Measurements from ENCODE around the gene MCF2L.
"Not testable (repeated sequence)": the region's sequence is repeated elsewhere in the genome, so short reads cannot be mapped to it uniquely, and the experiment has no call there.

The MCF2L gene

DNA sequence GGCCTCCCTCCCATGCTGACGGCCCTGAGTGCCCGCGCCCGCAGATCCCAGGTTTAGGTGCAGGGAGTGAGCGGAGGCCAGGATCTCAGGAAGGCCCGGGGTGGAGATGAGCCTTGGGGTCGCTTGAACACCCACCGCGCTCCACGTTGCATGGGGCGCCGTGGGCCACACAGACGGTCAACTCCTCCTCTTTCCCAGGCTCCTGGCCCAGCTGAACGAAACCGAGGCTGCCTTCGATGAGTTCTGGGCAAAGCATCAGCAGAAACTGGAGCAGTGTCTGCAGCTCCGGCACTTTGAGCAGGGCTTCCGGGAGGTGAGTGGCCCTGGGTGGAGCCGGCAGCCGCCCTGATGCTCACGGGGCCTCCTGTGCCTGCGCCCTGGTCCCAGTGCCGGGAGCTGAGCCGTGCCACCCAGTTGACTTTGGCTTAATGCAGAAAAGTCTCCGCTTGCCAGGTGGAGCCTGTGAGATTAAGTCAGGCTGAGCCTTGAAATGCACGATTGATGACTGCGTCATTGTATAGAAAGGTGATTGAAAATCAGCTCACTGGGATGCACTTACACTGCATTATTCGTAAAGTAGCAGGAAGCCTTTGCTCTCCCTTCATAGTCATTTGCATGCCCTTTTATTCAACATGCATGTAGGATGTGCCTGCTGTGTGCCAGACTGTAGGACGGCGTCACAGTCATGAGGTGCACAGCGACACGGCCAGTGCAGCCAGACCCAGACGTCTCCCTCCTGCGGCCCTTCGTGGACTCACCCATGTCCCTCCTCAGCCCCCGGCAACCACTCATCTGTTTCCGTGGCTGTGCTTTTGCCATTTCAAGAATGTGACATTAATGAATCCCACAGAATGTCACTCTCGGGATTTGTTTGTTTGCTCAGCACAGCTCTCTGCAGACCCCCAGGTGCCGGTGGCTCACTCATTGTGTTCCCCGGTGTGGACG is 101.1 kb downstream of the MCF2L start:
- no peak for FAIRE-seq

DNA sequence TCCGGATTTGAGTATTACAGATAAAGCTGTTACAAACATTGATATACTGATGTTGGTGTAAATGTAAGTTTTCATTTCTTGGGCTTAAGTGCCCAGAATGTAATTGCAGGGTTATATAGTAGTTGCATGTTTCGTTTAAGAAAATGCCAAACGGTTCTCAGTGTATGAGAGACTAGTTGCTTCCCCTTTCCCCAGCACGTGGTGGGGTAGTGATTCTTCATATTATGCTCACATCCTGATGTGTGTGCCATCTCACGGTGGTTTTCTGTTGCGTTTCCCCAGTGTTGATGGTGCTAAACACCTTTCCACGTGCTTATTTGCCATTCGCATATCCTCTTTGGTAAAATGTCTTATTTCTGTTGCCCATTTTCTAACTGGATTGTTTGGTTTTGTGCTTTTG is 101.8 kb downstream of the MCF2L start:
- FAIRE-seq, result no peak

DNA sequence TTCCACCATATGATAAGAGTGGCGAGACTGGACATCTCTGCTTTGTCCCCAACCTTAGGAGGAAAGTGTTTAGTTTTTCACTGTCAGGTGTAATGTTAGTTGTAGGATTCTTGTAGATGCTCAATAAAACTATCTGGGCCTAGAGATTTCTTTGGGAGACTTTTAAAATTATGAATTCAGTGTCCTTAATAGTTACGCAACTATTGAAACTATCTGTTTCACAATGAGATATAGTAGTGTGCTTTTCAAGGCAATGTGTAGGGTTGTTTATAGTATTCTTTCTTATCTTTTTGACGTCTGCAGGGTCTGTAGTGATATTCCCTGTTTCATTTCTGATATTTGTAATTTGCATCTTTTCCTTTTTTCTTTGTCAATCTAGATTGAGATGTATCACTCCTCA is 103.4 kb downstream of the MCF2L start:
- FAIRE-seq, result no peak

DNA sequence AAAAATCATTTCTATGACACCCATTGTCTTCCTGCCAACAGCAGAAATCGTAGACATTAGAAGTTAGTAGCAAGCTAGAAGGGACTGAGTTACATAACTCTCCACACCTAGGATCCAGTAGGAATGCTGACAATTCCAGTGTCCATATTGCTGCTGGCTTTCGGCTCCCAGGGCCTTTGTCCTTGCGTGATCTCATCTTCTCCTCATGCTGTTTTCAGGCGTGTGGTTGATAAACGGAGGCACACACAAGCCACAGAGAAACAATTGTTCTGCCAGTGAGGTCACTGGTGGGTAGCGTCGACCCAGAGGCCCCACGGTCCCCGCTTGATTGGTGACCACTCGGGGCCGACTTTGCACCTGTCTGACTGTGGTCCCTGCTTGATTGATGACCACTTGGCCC is 104.9 kb downstream of the MCF2L start:
- no peak for FAIRE-seq

DNA sequence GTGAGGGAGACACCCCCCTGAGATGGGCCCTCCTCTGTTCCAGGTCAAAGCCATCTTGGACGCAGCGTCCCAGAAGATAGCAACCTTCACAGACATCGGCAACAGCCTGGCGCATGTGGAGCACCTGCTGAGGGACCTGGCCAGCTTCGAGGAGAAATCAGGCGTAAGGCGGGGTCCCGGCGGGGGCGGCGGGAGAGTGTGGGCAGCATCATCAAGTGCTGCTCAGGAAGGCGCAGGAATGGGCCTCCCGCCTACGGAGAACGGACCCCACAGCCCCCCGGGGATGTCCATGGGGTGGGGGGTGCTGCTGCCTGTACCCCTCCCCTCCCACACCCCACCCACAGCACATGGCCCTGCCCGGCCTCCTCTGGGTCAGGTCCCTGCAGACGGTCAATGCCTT is 105.4 kb downstream of the MCF2L start:
- no peak for FAIRE-seq

DNA sequence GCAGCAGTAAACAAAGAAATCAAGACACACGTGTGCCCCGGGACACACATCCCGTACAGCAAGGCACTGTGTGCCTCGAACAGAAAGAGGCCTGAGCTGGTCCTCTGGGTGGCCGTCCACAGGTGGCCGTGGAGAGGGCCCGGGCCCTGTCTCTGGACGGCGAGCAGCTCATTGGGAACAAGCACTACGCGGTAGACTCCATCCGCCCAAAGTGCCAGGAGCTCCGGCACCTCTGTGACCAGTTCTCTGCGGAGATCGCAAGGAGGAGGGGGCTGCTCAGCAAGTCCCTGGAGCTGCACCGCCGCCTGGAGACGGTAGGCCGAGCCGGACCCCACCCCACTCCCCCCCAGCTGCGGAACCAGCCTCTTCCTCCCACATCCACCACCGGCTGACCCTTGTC is 105.9 kb downstream of the MCF2L start:
- no peak for FAIRE-seq

DNA sequence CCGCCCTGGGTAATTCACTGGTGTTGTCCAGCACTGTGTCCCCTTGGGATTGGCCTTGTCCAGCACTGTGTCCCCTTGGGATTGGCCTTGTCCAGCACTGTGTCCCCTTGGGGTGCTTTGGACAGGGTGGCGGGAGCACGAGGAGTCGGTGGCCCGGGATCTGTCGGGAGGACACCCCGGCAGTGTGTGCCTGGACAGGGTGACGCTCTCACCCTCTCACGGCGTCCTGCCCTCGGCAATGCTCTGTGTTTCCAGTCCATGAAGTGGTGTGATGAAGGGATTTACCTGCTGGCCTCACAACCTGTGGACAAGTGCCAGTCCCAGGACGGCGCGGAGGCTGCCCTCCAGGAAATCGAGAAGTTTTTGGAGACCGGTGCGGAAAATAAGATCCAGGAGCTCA is 106.7 kb downstream of the MCF2L start:
- no peak for FAIRE-seq

DNA sequence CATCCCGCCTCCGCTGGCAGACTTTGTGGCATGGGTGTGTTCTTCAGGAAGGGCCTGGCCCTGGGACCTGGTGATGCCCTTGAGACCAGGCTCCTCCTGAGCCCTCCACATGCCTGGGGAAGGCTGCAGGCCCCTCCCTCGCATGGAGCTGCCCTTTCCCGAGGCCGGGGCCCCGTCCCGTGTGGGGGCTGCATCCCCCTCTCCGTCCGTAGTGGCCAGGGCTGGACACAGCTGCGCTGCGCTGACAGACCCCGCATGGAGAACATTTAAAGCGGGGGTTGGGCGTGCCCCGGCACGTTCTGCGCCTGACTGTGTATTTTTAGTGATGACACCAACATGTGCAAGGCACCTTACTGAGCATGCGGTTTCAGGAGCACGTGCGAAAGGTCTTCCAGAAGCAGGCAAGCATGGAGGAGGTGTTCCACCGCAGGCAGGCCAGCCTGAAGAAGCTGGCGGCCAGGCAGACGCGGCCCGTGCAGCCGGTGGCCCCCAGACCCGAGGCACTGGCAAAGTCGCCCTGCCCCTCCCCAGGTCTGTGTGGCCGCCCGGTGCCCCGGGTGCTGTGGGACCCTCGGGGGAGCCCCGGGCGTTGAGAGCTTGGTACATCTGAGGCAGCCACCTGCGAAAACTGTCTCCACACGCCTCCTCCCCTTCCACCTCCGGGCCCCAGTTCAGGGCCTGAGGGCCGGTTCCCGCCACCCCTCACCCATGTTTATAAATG is 107.8 kb downstream of the MCF2L start:
- no peak for FAIRE-seq

DNA sequence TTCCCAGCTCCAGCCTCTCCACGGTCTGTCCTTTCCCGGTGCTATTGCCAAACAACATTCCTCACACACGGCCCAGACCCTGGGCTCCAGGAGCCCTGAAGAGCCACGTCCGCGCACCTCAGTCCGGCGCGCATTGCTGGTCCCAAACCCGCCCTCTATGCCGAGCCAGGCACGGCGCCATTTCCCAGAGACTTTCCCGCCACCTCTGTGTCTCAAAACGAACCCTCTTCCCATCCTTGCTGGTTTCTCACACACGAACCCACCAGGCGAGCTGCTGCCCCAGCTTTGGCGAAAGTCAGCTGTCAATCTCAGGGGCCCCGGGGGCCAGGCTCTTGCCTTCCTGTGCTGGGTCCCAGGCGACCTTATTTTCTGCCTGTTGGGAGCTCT is 108.5 kb downstream of the MCF2L start:
- no peak for FAIRE-seq

DNA sequence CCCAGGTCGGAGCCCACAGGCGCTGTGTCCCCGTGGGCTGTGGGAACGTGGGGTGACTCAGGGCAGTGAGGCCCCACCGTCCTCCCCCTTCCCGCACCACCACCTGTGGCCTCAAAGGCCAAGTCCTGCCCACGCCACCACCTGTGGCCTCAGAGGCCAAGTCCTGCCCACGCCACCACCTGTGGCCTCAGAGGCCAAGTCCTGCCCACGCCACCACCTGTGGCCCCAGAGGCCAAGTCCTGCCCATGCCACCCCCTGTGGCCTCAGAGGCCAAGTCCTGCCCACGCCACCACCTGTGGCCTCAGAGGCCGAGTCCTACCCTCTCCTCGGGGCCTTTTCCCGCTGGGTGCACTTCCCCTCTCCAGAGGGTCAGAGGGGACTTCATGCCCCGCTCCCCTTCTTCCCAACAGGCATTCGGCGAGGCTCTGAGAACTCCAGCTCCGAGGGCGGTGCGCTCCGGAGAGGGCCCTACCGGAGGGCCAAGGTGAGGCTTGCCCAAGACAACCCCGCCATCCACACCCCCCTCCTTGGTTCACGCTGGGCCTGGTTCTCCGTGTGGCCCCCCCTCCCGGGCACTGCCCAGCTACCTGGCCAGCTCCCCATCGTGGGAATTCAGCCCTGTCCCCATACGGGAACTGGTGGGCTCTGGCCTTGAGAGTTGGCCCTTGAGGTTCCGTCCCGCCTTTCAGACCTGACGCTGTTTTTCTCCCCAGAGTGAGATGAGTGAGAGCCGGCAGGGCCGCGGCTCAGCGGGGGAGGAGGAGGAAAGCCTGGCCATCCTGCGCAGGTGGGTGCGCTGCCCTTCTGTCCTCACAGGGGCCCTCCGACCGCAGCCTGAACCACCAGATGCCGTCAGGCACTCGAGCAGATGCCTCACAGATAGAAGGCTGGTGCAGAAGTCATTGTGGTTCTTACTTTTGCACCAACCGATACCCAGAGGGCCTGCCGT is 109.2 kb downstream of the MCF2L start:
- FAIRE-seq, result no peak

DNA sequence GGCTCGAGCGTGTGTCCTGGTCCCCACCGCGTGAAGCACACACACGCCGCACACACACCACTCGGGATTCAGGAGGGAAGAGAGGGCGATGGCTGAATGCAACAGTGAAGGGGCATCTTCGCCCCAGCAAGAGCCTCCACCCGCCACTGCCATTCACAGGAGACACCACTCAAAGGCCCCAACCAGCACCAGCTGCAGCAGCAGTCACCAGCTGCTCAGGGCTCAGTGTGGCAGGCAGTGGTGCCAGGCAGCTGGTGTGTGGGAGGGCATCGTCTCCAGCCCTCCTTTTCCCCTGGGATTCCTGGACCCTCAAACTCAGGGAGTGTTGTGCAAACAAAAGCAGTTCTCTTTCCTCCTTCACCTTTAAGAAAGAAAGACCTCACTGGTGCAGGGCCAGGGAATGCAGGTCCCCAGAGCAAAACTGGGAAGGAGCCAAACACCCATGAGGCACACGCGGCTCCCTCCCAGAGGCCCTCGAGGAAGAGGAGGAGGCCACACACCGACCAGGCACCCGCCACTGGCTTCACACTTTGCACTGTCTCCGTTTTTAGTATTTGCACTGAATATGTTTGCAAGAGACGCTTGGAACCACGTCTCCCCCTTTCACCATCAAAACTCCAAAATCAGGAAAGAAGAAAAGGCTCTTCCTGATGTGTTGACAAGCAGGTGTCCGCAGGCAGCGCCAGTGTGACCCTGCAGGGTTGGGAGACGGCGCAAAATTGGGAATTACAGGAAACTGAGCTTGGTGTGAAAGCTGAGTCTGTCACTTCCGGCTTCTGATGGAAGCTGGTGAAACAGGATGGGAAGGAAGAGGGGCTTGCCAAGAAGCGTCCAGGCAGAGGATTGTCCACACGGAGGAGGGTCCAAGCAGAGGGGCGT is 110.1 kb downstream of the MCF2L start:
- FAIRE-seq, result no peak

DNA sequence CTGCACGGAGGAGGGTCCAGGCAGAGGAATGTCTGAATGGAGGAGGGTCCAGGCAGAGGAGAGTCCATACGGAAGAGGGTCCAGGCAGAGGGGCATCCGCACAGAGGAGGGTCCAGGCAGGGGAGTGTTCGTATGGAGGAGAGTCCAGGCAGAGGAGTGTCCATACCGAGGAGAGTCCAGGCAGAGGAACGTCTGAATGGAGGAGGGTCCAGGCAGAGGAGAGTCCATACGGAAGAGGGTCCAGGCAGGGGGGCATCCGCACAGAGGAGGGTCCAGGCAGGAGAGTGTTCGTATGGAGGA is 110.7 kb downstream of the MCF2L start:
- not testable (repeated sequence) for FAIRE-seq

DNA sequence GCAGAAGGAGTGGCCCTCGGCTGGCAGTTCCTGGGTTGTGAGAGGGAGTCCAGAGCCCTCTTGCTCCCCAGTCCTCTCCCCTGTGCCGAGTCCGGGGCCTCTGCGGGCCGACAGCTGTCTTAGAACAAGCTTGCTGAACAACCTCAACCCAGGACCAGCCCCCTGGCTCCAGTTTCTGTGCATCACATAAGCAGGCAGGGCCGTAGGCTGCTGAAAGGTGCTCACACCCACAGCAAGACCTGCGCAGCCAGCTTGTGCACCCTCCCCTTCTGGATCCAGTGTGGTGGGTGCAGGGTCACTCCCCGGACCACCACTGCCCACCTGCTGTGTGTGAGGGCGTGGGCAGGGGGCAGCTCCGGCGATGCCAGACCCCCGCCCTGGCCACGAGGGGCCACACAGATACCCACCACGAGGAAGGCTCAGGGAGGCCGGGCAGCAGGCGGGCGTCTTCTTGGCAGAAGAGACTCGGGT is 111.4 kb downstream of the MCF2L start:
- no peak for FAIRE-seq

DNA sequence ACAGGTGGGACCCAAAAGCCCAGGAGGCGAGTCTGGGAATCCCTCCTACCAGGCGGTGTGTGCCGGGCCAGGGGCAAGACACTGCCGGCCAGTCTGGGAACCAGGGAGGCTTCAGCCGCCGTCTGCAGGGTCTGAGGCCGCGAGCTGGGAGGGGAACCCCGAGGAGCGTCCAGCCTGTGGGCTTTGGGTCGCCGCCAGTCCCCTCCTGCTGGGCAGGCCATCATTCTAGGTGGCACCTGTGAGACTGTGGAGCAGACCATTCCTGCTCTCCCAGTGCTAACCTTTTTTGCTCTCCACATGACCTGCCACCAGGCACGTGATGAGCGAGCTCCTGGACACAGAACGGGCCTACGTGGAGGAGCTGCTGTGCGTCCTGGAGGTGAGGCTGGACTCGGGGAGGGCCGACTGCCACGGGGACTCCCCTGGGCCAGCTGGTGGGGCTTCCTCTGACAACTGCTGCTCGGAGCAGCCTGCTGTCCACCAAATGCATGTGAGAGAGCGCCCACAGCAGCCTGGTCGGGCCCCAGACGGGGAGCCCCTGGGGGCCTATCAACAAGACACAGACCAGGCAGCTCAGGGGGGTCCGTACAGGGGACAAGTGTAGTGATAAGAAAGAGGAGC is 112.0 kb downstream of the MCF2L start:
- no peak for FAIRE-seq

DNA sequence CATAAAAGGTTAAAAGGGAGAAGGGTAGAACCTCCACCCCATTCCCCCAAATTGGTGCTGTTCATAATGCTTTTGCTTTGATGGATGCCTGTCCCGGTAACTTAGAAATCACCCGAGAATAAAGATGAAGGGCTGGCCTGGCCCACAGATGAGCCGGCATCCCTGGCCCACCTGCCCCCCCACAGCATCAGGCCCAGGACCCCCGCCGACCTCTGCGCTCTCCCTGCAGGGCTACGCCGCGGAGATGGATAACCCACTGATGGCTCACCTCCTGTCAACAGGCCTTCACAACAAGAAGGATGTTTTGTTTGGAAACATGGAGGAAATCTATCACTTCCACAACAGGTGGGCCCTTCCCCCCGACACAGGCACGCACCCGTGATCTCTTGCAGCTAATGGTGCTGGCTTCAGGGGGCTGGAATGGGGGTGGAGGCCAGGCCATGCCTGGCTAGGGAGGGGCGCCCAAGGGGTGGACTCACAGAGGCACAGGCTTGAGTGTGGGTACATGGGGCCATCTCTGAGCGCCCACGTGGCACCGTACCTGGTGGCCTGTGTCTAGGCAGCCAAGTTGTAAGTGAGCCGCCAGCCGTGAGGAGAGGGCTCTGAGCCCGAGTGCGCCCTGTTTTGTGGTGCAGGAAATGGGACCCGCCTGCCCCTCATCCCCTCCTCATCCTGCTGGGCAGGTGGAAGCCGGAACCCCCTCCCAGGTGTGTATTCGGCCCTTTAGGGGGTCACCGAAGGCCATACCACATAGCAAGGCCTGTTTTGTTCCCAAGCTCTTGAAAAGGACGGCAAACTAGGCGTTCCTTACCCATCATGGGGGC is 113.4 kb downstream of the MCF2L start:
- no peak for FAIRE-seq

DNA sequence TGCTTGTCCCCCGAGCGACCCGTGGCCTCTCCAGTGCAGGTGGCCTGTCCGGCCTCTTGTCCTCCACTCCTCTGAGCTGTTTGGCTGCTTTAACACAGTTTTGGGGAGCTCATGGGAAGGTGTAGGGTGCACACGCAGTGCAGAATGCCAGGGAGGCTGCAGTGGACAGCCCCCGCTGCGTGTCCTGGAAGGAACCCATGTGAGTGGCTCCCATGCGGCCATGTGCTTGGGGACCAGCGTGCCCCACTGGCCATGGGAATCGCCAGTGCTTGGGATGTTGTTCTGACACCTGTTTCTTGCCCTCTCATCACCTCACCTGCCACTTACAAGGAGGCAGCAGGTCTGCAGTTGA is 114.0 kb downstream of the MCF2L start:
- FAIRE-seq, result no peak

DNA sequence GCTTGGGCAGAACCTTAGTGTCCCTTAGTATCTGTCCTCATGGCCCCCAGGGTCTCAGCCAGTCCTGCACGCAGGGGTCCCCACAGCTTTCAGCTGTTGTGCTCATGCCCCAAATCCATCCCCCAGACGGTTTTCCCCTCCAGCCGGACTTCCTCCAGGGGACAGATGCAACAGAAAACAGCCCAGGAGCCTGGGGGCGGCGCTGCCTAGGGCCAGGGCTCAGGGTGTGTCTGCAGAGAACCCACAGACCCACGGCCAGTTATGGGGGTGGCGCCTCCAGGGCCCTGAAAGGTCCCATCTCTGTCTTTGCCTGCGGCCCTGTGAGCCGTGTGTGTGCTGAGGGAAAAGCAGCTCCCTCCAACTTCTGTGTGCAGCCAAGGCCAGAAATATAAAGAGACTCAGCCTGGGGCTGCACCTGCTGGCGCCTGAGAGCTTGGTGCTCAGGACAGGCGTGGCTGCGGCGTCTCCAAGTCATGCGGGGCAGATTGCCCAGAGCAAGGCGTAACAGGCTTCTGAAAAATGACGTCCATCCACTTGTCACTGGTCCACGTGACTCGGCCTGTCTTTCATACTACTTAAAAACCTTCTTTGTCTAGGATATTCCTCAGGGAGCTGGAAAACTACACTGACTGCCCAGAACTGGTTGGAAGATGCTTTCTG is 114.5 kb downstream of the MCF2L start:
- FAIRE-seq, result no peak

DNA sequence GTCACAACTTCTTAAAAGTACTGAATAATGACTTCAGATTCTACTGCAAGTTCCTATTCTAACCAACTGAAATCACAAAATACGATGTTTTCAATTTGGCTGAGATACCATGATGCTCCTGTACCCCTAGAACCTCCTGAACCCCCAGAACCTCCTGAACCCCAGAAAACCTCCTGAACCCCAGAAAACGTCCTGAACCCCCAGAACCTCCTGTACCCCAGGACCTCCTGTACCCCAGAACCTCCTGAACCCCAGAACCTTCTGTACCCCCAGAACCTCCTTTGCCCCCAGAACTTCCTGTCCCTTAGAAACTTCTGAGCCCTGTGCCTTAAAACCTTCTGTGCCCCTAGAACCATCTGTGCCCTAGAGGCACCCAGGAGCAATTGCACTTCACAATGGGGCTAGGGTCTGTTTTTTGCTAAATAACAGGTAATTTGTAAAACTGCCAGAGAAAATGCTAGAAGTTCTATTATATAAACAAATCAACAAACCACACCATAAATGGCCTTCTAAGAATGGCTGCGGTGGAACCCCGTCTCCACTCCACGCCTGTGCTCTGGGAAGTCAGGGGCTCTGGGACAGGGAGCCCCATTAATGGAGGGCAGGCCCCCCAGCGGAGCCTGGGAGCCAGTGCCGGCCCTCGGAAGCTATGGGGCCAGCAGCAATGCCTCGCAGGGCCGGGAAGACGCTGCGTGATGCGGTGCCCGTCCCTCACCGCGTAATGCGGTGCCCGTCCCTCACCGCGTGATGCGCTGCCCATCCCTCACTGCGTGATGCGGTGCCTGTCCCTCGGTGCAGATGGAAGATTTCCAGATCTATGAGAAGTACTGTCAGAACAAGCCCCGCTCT is 115.3 kb downstream of the MCF2L start:
- FAIRE-seq, result no peak

DNA sequence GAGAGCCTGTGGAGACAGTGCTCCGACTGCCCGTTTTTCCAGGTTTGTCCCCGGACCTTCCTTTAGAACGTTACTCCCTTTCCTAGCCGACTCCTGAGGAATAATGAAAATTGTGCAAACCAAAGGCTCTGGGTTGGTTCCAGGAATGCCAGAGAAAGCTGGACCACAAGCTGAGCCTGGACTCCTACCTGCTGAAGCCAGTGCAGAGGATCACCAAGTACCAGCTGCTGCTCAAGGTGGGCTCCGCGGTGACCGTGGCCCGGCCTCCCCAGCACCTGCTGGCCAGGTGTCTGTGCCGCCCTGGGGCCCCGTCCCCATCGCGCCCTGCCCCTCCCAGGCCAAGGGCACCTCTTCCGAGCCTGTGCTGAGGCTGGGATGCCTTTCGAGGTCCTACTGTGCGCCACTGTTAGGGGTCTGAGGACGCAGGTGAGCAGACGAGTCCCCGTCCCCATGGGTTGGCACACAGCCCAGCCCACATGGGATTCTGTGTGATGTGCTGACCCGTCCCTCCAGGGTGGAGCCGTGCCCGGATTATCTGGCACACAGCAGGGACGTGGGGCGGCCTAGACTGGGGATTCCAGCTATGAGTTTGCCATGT is 116.0 kb downstream of the MCF2L start:
- FAIRE-seq, result no peak
